Measurements from ENCODE around the gene CAP2. TPM values are rescaled to one million over a fixed set of nuclear protein-coding genes. Genes with fewer than 3 reads are reported as not detected.

Gene CAP2
- total RNA-seq, 1 donor from 2014 or later: not detected

- TF ChIP-seq CTCF (IDR thresholded peaks at IDR 0.05): no peak
- peaks cover 9% of the 10 kb centered on the region for H3K36me3 Mint-ChIP-seq (ENCODE audit: low read depth)
- intact Hi-C loops (cut with micrococcal nuclease): loop anchor here (1.0 to 5.0 kb wide), 7 partner anchors 21 to 787 kb away; partner anchors contain the start of genes DEK, KDM1B, NUP153 and RNF144B
- peak within 1 kb of the TSS; percentile 80 for H3K4me3 Mint-ChIP-seq
- POLR2A ChIA-PET: interaction anchor here (0.6 to 2.5 kb wide), 9 partner anchors 20 to 792 kb away, joined by 3 to 30 read pairs (median 7); partner anchors contain the start of genes NUP153 and TPMT
- H3K9me3 Mint-ChIP-seq: no peaks in the 10 kb centered on the region
- ATAC-seq (ENCODE audit: low read depth): peak; percentile 91
- DNase-seq: peak; percentile 88
- no peaks in the 10 kb centered on the region for H3K27me3 Mint-ChIP-seq
- CTCF ChIA-PET: interaction anchor here (1.6 kb wide), 1 partner anchor 16 kb away, joined by 4 read pairs; no protein-coding TSS in a partner anchor
- H3K4me1 Mint-ChIP-seq: peaks cover 11% of the 10 kb centered on the region
- H3K27ac Mint-ChIP-seq: peak within 1 kb of the TSS; percentile 78
Measured at GRCh38 chr6:17599877-17600526, 206.6 kb downstream of the CAP2 start, which contains the start of gene FAM8A1. TSS of gene FAM8A1 (plus strand) at chr6:17600302. CDS start at chr6:17600410, 108 bp downstream.

GRCh38 chr6:17600527-17601385 lies 207.4 kb downstream of the CAP2 start:
- ChIA-PET POLR2A (interaction anchor here (0.6 to 2.5 kb wide), 7 partner anchors 19 to 554 kb away, joined by 3 to 30 read pairs (median 4); partner anchors contain the start of genes NUP153 and TPMT), CTCF (interaction anchor here (0.6 to 1.6 kb wide), 3 partner anchors 17 to 34 kb away, joined by 3 to 4 read pairs (median 4); no protein-coding TSS in a partner anchor)
- Mint-ChIP-seq H3K9me3 (no peaks in the 10 kb centered on the region), H3K27me3 (no peaks in the 10 kb centered on the region), H3K4me1 (peaks cover 11% of the 10 kb centered on the region), H3K36me3 (ENCODE audit: low read depth) (peaks cover 14% of the 10 kb centered on the region), H3K4me3 (peak overlapping the region; percentile 80), H3K27ac (peak overlapping the region; percentile 41)
- DNase-seq: peak; percentile 55
- peak; percentile 47 for ATAC-seq (ENCODE audit: low read depth)
- no peak for TF ChIP-seq CTCF (IDR thresholded peaks at IDR 0.05)
- intact Hi-C loops (cut with micrococcal nuclease): loop anchor here (1.0 to 5.0 kb wide), 7 partner anchors 21 to 787 kb away; partner anchors contain the start of genes DEK, KDM1B, NUP153 and RNF144B

- intact Hi-C loops (cut with micrococcal nuclease): loop anchor here (2.0 to 5.0 kb wide), 4 partner anchors 201 to 786 kb away; partner anchors contain the start of genes DEK and RNF144B
- ATAC-seq (ENCODE audit: low read depth) (no peak), DNase-seq (no peak)
- ChIA-PET POLR2A (interaction anchor here (1.0 to 2.5 kb wide), 2 partner anchors 102 to 105 kb away, joined by 3 to 30 read pairs; partner anchors contain the start of gene NUP153), CTCF (interaction anchor here (0.9 kb wide), 1 partner anchor 20 kb away, joined by 4 read pairs; no protein-coding TSS in a partner anchor)
- peaks cover 16% of the 10 kb centered on the region for H3K36me3 Mint-ChIP-seq (ENCODE audit: low read depth)
- peaks cover 11% of the 10 kb centered on the region for H3K4me1 Mint-ChIP-seq
- H3K9me3 Mint-ChIP-seq: no peaks in the 10 kb centered on the region
- peak overlapping the region; percentile 41 for H3K27ac Mint-ChIP-seq
- no peaks in the 10 kb centered on the region for H3K27me3 Mint-ChIP-seq
- H3K4me3 Mint-ChIP-seq: peak overlapping the region; percentile 76
- TF ChIP-seq CTCF (IDR thresholded peaks at IDR 0.05): no peak
Measured at GRCh38 chr6:17601386-17601703, 207.9 kb downstream of the CAP2 start.

GRCh38 chr6:17602888-17603287 lies 209.5 kb downstream of the CAP2 start:
- Mint-ChIP-seq H3K4me1 (peaks cover 11% of the 10 kb centered on the region), H3K36me3 (ENCODE audit: low read depth) (peaks cover 19% of the 10 kb centered on the region), H3K4me3 (no peak overlapping the region), H3K27ac (no peak overlapping the region), H3K9me3 (no peaks in the 10 kb centered on the region), H3K27me3 (no peaks in the 10 kb centered on the region)
- intact Hi-C loops (cut with micrococcal nuclease): loop anchor here (5.0 kb wide), 3 partner anchors 199 to 784 kb away; partner anchors contain the start of genes DEK and RNF144B
- CTCF ChIA-PET: interaction anchor here (0.9 kb wide), 1 partner anchor 200 kb away, joined by 3 read pairs; no protein-coding TSS in a partner anchor
- DNase-seq (no peak), ATAC-seq (ENCODE audit: low read depth) (no peak)
- no peak for TF ChIP-seq CTCF (IDR thresholded peaks at IDR 0.05)
- POLR2A ChIA-PET: no interaction called here
